ENCODE measurements around the gene DENND1A.

DNA sequence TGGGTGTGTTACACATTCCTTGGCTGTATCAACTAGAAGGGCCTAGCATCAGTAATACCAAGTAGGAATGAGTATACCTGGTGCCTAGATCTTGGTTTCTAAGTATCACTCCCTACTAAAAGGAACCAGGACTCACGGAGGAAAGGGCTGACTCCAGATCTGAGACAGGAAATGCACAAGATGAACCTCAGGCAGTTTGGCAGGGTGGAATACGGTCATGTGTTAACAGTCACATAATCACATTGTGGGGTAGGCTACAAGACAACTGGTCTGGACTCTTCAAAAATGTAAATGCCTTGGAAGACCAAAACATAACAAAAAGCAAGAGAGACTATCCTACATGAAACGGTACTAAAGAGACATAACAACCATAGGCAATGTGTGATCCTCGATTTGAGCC lies 415.2 kb downstream of the DENND1A start:
- no peak for TF ChIP-seq POLR2AphosphoS5 (IDR thresholded peaks at IDR 0.05; ENCODE audit: borderline replicate concordance, low read depth, low read length)
- no peak for TF ChIP-seq EZH2 (IDR thresholded peaks at IDR 0.05)
- TF ChIP-seq FOXP2 (optimal IDR thresholded peaks at IDR 0.05; ENCODE audit: control extremely low read depth, extremely low read length, insufficient read depth): no peak
